NK-92 (cell line): Measurements from ENCODE around the gene ASRGL1.

Experiments used
- DNase-seq: peaks from one replicate; lab custom pipeline; 2025; ENCODE audit not compliant: unreplicated experiment; lab: John Stamatoyannopoulos, UW

The ASRGL1 gene

DNA sequence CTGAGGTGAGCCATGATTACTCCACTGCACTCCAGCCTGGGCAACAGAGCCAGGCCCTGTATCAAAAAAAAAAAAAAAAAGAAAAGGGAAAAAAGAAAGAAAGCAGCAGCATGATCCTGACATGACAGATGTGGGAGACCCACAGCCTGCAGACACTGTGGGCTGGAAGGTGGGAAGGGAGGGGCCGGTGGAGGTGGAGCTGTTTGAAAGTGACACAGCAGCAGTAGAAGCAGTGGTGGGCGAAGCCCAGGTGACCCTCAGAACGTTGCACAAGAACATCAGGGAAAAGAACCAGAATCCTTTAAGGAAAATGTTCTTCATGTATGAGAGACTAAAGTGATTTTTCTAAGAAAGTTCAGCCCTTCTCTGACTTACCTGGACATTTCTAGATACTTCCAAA, 55.3 kb downstream of the ASRGL1 start:
- DNase-seq = no peak

GRCh38 chr11:62393061-62393611, 55.9 kb downstream of the ASRGL1 start:
- no peak for DNase-seq

GRCh38 chr11:62393735-62394134, 56.5 kb downstream of the ASRGL1 start:
- DNase-seq = no peak

GRCh38 chr11:62394825-62395538, 57.7 kb downstream of the ASRGL1 start:
- DNase-seq = no peak

DNA sequence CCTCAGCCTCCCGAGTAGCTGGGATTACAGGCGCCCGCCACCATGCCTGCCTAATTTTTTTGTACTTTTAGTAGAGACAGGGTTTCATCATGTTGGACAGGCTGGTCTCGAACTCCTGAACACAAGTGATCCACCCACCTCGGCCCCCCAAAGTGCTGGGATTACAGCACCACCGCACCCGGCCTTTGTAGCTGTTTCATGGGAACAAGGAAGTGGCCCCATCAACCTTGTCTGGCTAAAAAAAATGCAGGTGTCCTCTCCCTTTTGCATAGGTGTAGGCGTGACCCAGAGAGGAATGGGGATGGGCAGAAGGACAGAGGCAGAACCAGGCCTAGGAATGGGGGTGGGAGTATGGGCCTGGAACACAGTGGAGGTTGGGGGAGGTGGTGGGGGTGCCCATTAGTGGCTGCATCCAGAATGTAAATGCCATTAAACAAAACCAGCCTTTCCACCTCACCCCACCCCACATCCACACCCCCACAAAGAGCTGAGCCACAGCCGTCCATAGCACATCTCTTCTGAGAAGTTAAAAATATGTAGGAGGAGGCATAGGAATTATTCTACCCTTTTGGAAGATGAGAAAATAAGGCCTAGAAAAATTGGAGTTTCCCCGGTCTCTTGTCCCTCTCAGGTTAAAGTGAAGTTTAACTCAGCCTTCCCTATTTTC, 58.8 kb downstream of the ASRGL1 start:
- DNase-seq = no peak

DNA sequence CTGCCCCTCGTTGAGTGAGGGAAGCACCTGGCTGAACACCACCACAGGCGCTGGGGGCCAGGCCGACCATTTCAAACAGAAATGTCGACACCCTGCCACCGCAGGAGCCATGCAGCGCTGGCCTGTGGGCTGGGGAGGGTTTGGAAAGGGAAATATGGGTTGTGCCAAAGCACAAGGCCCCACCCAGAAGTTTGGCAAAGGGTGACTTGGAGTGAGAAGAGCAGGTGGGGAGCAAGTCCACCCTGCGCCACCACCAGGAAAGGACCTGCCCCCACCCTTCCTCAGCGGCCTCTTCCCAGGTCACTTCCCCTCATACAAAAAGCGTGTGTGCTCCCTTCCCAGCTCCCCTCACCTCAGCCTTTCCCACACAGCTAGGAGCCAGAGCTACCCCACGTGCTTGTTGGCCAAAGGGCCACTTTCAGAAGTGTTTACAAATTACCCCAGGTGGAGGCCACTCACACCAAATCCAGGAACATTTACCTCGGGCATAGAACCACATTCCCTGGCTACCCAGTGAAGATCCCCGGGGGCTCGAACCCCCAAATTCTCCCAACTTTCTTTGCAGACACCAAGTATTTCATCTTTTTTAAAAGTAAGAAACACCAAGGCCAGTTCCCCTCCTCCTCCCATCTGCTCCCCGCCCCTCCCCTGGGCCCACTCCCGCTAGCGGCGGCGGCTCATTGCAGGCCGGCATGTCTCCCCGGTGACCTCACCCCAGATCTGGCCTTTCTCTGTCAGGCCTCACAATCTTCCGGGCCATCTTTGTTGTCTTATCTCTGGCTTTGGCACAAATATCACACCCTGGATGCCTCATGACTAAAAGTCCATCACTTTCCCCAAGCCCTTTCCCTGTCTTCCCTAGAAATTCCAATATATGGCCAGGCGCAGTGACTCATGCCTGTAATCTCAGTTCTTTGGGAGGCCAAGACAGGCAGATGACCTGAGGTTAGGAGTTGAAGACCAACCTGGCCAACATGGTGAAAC, 61.1 kb downstream of the ASRGL1 start:
- DNase-seq = no peak

DNA sequence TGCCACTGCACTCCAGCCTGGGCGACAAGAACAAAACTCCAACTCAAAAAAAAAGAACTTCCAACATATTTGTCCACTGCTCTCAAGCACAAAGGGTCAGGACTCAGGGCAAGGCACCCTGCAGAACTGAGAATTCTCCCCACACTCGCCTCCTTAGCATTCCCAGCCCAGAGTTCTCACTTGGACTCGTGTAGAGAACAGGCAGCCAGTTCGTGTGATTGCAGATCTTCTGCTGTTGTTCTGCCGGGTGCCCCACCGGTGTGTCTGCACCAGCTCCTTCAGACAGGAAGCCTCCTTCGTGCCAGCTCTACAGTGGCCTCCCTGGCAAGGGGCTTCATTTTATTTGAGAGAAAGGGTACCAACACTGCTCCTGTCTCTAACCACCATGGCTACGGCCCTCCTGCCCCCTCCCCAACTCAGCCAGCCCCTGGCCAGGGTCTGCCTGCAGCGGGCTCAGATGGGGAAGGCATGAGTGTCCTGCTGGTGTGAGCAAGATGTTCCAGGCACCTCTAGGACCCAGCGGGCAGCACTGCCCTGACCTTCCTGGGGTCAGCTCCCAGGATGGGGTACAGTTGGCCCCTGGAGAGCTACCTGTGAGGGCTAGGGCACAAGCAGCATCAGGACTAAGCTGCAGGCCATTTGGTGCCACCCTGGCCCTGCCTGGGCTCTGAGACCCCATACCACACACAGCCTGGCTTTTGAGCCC, 62.1 kb downstream of the ASRGL1 start:
- no peak for DNase-seq

- DNase-seq = no peak
These were observed 62.6 kb downstream of the ASRGL1 start for GRCh38 chr11:62399878-62400266.

DNA sequence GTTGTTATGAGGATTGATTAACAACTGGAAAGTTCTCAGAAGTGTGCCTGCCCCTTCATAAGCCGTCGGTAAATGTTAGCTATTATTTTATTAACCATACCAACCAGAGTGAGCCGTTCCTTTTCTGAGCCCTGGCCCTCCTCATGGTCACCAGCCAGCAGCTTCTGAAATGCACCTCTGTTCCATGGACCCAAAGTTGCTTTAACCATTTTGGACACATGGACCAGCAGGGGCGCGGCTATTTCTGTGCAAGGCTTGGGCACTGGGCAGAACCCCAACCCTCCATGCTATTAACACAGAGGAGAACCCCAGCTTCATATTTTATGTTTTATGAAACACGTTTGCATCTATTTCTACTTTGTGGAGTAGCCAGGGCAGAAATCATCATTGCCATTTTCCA, 63.0 kb downstream of the ASRGL1 start:
- no peak for DNase-seq

- DNase-seq = no peak
These were observed 63.5 kb downstream of the ASRGL1 start for GRCh38 chr11:62400760-62401159.

DNA sequence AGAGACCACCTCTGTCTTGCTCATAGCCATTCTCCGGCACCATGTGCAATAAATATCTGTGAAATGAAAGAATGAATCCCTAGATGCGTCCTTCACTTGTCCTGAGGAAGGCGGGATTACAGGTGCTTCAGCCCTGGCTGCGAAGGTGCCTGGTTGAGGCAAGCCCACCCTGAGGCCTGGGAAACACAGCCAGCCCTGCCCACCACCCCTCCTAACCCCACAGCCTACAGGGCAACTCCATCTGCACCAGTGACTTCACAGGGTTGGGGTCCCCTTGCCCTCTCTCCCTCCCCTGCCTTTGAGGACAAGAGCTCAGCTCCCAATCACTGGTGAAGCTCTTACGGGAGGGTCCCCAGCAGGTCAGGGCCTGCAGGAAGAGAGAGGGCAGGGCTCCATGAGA, 64.1 kb downstream of the ASRGL1 start:
- DNase-seq = no peak

DNA sequence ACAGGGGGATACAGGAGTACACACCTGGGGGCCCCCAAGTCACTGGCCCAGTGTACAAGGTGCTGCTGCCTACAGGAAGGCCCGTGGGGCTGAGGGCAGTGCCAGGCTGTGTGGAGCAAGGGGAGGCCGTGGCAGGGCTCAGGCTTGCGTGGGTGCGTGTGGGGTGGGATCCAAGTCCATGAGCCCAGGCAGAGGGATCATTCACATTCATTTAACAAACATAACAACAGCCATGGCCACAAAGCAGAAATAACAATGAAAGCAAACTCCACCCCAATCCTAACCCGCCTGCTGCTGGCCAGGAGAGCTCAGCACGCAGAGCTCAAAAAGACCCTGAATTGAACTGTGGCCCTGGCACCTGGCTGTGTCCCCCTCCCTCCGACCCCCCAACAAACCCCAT, 64.6 kb downstream of the ASRGL1 start:
- DNase-seq = no peak

DNA sequence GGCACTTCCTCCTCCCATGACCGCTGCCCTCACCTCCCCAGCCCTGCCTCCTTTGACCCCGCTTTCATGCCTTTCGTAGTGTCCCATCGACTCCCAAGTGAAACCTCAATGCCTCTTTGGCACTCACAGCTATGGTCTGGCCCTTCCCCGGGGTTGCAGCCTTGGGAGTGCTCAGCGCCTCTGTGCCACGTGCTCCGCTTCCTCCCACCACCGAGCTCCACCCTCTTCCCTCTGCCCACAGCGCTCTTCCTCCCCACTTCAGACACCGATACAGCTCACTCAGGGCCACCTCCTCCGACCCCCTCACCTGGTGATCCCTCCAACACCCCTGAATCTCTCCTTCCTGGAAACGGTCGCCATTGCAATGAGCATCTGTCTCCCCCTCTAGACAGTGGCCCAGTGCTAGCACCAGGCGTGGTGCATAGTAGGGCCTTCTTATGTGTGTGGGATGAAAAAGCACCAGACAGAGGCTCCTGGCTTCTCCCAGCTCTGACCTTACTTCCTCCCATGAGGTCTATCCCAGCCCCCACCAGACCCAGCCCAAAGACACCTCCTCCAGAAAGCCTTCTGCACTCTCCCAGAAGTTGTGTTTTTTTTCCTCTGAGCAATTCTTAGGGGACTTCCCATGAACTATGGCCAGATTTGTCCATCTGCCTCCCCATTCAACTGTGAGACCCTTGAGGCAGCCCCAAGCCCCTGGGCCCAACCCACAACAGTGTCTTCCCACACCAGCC, 65.1 kb downstream of the ASRGL1 start:
- DNase-seq = no peak

DNA sequence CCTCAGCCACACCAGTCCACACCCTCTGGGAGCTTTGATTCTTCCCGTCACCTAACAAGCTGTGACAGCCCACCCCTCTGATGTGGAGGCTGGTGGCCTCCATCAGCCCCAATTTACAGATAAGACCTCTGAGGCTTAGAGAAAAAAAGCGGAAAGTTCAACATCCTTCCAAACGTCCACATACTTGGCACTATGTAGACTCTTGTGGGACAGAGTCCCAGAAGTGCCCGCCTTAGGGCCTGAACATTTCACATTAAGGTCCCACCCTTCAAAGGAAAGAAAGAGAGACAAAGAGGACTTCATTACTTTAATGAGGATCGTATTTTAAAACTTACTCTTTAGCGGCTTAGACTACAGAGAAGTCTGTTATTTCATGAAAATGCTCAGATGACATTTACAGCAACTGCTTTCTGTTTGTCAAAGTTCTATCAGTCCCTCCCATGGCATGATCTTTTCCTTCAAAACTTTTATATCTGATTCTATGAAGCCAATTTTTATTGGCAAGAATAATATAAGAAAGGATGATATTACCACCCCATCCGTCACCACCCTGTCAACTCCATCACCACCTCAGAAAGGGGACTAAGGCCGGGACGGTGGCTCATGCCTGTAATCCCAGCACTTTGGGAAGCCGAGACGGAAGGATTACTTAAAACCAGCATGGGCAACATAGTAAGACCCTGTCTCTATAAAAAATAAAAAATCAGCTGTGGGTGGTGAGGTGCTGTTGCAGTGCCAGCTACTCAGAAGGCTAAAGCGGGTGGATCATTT, 65.9 kb downstream of the ASRGL1 start:
- DNase-seq = no peak

DNA sequence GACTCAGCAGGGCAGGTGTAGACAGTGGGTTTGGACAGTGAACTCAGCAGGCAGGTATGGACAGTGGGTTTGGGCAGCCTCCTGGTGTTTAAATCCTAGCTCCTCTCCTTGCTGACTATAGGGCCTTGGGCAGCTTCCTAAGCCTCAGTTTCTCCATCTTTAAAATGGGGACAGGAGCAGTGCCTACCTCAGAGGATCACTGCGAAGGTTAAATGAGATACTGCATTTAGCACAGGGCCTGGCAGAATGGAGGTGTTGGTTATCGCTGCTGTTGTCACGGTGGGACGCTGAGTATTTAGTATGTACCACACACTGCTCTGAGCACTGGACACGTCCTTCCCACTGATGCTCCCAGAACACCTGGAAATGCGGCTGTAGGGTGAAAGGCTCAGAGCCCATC, 67.2 kb downstream of the ASRGL1 start:
- no peak for DNase-seq

- DNase-seq = no peak
These were observed 67.7 kb downstream of the ASRGL1 start for GRCh38 chr11:62404901-62405300.

DNA sequence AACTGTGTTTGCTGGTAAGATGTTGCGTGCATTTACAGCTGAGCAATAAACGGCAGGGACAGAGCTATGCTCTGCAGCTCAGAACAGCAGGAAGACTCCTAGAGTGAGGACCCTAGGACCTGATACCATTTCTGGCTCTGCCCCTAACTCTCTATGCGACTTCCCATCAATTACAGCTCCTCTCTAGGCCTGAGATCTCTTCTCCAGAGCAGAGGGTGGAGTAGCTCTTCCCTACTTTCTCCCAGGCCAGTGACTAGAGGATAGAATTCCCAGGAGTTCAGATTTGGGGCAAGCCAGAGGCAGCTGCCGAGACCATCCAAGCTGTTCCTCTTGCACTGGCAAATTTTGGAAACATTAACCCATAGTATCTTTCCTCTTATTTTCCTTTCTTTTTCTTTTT, 68.8 kb downstream of the ASRGL1 start:
- DNase-seq = no peak

DNA sequence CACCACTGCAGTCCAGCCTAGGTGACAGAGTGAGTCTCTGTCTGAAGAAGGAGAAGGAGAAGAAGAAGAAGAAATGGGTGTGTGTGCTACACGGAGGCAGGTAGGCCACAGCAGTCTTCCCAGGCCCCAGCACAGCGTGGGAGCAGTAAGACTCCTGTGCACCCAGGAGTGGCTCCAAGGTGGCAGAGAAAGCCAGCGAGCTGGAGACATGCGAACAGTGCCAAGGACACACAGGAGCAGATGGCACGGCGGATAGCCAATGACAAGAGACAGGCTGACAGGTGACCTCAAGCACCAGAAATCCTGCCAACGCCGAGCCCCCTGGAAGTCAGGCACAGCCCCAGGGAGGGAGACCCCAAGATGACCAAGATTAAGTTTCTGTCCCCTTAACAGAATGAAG, 72.6 kb downstream of the ASRGL1 start:
- DNase-seq = no peak

DNA sequence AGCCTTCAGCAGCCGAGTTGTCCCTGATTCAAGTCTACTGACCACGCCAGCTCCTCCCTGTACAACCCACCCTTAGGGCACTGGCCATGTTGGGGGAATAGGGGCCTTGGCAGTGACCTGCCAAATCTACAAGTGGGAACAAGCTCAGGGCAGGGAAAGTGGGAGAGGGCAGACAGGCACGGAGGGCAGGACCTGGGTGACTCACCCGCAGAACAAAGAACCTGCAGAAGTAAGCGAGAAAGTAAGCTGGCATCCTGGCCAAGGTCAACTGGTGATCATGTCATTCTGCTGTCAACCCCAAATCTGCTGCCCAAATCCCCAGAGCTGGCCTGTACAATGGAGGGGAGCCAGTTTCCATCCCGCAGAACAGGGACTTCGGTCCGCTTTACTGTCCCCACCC, 73.7 kb downstream of the ASRGL1 start:
- no peak for DNase-seq
